Measurements from ENCODE around the gene SERPINA4. TPM values are rescaled to one million over a fixed set of nuclear protein-coding genes. Genes with fewer than 3 reads are reported as not detected.

SERPINA4 gene
- total RNA-seq, 2 donors from 2014 or later = not detected

DNA sequence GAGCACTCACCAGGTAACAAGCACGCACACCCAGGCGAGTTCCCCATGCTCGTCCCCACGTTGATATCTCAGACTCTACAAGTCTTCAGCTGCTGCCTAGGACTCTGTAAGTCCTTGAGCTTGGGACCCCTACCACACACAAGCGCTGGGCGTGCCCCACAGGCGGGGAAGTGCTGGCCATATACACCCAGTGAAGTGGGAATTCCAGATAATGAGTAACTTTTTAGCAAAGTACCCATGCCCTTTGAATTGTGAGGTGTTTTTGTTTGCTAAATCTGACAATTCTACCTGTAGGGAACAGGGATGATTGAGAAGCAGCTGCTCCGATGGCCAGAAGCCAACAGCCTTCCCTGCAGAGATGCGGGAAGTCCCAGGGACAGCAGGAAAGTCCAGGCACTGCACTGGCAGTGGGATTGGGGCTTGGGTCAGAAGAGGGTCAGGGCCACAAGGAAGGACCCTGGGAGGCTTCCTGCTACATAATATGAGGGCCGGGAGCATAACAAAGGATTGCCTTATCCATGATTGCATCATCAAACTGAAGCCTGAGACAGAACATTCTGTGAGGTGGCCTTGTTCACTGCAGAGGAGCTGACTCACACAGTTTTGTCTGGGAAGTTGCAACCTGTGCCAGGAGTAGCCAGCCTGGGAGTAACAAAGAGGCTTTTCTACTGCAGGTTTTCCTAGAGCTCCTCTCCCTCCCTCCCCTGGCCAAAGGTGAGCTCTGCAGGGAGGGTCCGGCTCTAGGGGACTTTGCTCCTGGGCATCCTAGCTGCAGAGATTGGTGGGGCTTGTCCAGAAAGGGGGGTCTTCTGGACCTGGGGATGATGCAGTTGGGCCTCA, 37.8 kb downstream of the SERPINA4 start:
- Mint-ChIP-seq H3K27ac (peak overlapping the region; percentile 40), H3K27me3 (ENCODE audit: insufficient read depth) (peaks cover 4% of the 10 kb centered on the region), H3K36me3 (ENCODE audit: low read depth) (no peaks in the 10 kb centered on the region), H3K9me3 (no peaks in the 10 kb centered on the region), H3K4me3 (no peak overlapping the region), H3K4me1 (peaks cover 26% of the 10 kb centered on the region)
- WGBS, 2 experiments (ENCODE audit: insufficient coverage in 1 of 2, insufficient read length in 1 of 2) = 74 to 79% methylated on average over 7 to 11 of the region's 11 CpGs
- Histone ChIP-seq H3K4me3 (ENCODE audit: low read length) (no peak overlapping the region), H3K36me3 (ENCODE audit: control insufficient read depth, insufficient read depth, low read length) (no peaks in the 10 kb centered on the region), H3K4me1 (ENCODE audit: control insufficient read depth, insufficient read depth, low read length) (peaks cover 12% of the 10 kb centered on the region), H3K27me3 (ENCODE audit: control insufficient read depth, insufficient read depth, low read length, poor library complexity, severe bottlenecking) (no peaks in the 10 kb centered on the region), H3K27ac (ENCODE audit: low read depth, low read length) (peak overlapping the region; percentile 42), H3K9ac (ENCODE audit: extremely low read depth, low read length, poor library complexity, severe bottlenecking) (no peak overlapping the region), H3K9me3 (ENCODE audit: control insufficient read depth, low read length) (no peaks in the 10 kb centered on the region)
- TF ChIP-seq, protein P1, sequence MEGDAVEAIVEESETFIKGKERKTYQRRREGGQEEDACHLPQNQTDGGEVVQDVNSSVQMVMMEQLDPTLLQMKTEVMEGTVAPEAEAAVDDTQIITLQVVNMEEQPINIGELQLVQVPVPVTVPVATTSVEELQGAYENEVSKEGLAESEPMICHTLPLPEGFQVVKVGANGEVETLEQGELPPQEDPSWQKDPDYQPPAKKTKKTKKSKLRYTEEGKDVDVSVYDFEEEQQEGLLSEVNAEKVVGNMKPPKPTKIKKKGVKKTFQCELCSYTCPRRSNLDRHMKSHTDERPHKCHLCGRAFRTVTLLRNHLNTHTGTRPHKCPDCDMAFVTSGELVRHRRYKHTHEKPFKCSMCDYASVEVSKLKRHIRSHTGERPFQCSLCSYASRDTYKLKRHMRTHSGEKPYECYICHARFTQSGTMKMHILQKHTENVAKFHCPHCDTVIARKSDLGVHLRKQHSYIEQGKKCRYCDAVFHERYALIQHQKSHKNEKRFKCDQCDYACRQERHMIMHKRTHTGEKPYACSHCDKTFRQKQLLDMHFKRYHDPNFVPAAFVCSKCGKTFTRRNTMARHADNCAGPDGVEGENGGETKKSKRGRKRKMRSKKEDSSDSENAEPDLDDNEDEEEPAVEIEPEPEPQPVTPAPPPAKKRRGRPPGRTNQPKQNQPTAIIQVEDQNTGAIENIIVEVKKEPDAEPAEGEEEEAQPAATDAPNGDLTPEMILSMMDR (conservative IDR thresholded peaks at IDR 0.05) = peak; percentile 56
- peak; percentile 70 for DNase-seq

DNA sequence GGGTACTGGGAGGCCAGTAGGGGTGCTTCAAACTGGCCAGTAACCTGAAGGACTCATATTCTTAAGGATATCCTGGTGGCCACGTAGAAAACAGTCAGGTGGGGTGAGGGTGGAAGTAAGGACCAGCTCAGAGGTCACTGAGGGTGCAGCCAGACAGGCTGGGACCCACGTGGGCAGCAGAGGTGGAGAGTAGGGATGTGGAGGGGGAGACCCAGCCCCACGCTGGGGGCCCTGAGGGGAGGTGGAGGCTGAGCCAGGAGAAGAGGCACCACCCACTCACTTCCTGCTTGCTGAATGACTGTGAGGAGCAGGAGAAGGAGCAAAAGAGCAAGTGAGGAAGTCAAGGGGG, 38.4 kb downstream of the SERPINA4 start:
- no peaks in the 10 kb centered on the region for H3K27me3 ChIP-seq (ENCODE audit: control insufficient read depth, insufficient read depth, low read length, poor library complexity, severe bottlenecking)
- DNase-seq = no peak
- peak overlapping the region; percentile 42 for H3K27ac ChIP-seq (ENCODE audit: low read depth, low read length)
- Mint-ChIP-seq H3K27me3 (ENCODE audit: insufficient read depth) (peaks cover 2% of the 10 kb centered on the region), H3K4me1 (peaks cover 26% of the 10 kb centered on the region), H3K36me3 (ENCODE audit: low read depth) (no peaks in the 10 kb centered on the region), H3K4me3 (no peak overlapping the region), H3K27ac (peak overlapping the region; percentile 26), H3K9me3 (no peaks in the 10 kb centered on the region)
- WGBS, 2 experiments (ENCODE audit: insufficient coverage in 1 of 2, insufficient read length in 1 of 2) = 79 to 86% methylated on average over 1 to 3 of the region's 3 CpGs
- no peak overlapping the region for H3K9ac ChIP-seq (ENCODE audit: extremely low read depth, low read length, poor library complexity, severe bottlenecking)
- TF ChIP-seq, protein P1 (conservative IDR thresholded peaks at IDR 0.05) = no peak
- peaks cover 12% of the 10 kb centered on the region for H3K4me1 ChIP-seq (ENCODE audit: control insufficient read depth, insufficient read depth, low read length)
- no peaks in the 10 kb centered on the region for H3K9me3 ChIP-seq (ENCODE audit: control insufficient read depth, low read length)
- H3K4me3 ChIP-seq (ENCODE audit: low read length) = no peak overlapping the region
- no peaks in the 10 kb centered on the region for H3K36me3 ChIP-seq (ENCODE audit: control insufficient read depth, insufficient read depth, low read length)

DNA sequence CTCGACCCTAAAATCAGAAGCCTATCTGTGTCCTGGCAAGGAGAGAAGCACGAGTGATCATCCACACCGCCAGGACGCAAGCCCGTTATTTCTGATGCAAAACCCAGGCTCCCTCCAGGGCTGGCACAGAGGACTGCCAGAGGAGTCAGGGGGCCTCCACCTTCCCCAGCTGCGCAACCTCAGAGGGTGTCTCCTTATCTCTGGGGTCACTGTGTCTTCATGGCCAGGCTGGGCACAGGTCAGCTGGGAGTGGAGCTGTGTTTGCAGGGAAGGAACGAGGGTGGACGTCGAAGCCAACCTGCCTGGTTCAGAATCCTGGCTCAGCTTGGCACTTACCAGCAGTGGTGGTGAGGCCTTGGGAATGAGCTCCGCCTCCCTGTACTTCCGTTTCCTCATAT, 38.9 kb downstream of the SERPINA4 start:
- Histone ChIP-seq H3K4me1 (ENCODE audit: control insufficient read depth, insufficient read depth, low read length) (peaks cover 12% of the 10 kb centered on the region), H3K9ac (ENCODE audit: extremely low read depth, low read length, poor library complexity, severe bottlenecking) (no peak overlapping the region), H3K36me3 (ENCODE audit: control insufficient read depth, insufficient read depth, low read length) (no peaks in the 10 kb centered on the region), H3K27me3 (ENCODE audit: control insufficient read depth, insufficient read depth, low read length, poor library complexity, severe bottlenecking) (no peaks in the 10 kb centered on the region), H3K9me3 (ENCODE audit: control insufficient read depth, low read length) (no peaks in the 10 kb centered on the region), H3K27ac (ENCODE audit: low read depth, low read length) (no peak overlapping the region), H3K4me3 (ENCODE audit: low read length) (no peak overlapping the region)
- WGBS, 2 experiments (ENCODE audit: insufficient coverage in 1 of 2, insufficient read length in 1 of 2) = 75 to 86% methylated on average over 6 to 11 of the region's 11 CpGs
- Mint-ChIP-seq H3K36me3 (ENCODE audit: low read depth) (no peaks in the 10 kb centered on the region), H3K27ac (peak overlapping the region; percentile 8), H3K27me3 (ENCODE audit: insufficient read depth) (peaks cover 2% of the 10 kb centered on the region), H3K9me3 (no peaks in the 10 kb centered on the region), H3K4me1 (peaks cover 26% of the 10 kb centered on the region), H3K4me3 (no peak overlapping the region)
- DNase-seq = no peak
- TF ChIP-seq, protein P1 (conservative IDR thresholded peaks at IDR 0.05) = no peak

Data from endodermal cell (in vitro differentiated cells).